ACC112 (cell line): ENCODE data around the gene ARHGAP33.

Experiments
- H2AFZ ChIP-seq: fragments of 200-600 bp; sonication (generic); one replicate; pipeline ENCODE4 v1.6.0; 2017; ENCODE audit warnings: antibody characterized with exemption, low read length; ENCODE audit not compliant: unreplicated experiment
- H3K27ac ChIP-seq: fragments of 200-600 bp; sonication (generic); 2 replicates; pipeline ENCODE4 v1.5.1; 2014; ENCODE audit warnings: low read depth, mild to moderate bottlenecking, antibody characterized with exemption, low read length, moderate library complexity
- H3K27me3 ChIP-seq: fragments of 200-600 bp; sonication (generic); 2 replicates; pipeline ENCODE4 v1.6.1; 2014; ENCODE audit warnings: mild to moderate bottlenecking, antibody characterized with exemption, low read length, moderate library complexity, mixed read lengths; ENCODE audit not compliant: insufficient read depth
- H3K36me3 ChIP-seq: fragments of 200-600 bp; sonication (generic); 2 replicates; pipeline ENCODE4 v1.6.1; 2016; ENCODE audit warnings: mild to moderate bottlenecking, antibody characterized with exemption, low read length, moderate library complexity, mixed read lengths; ENCODE audit not compliant: insufficient read depth
- H3K4me1 ChIP-seq: fragments of 200-600 bp; sonication (generic); one replicate; pipeline ENCODE4 v1.6.1; 2016; ENCODE audit warnings: low read length, mixed read lengths; ENCODE audit not compliant: insufficient read depth, unreplicated experiment, control insufficient read depth
- H3K4me3 ChIP-seq: fragments of 200-600 bp; sonication (generic); 2 replicates; pipeline ENCODE4 v1.5.1; 2014; ENCODE audit warnings: mild to moderate bottlenecking, low read depth, low read length
- H3K79me2 ChIP-seq: fragments of 200-600 bp; sonication (generic); one replicate; pipeline ENCODE4 v1.6.0; 2016; ENCODE audit warnings: low read length; ENCODE audit not compliant: control insufficient read depth, unreplicated experiment, insufficient read depth

ARHGAP33 gene

DNA sequence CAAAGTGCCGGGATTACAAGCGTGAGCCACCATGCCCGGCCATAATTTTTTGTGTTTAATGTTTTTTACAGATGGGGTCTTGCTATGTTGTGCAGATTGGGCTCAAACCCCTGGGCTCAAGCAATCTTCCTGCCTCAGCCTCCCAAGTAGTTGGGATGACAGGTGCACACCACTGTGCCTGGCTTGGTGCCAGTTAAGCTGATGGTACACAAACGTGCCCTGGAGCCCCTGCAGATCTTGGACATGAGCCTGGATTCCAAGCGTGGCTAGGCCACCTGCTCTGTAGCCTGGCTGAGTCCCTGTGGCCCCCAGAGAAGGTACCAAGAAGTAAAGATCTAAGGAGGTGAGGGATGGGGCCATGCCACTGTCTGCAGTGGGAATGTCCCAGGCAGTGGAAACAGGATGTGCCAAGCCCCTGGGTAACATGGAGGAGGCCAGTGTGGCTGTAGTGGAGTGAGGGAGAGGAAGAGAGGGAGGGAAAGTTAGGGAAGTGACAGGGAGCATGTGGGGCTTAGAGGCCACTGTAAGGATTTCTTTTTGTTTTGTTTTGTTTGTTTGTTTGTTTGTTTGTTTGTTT lies 30.2 kb downstream of the ARHGAP33 start:
- Histone ChIP-seq H2AFZ (no peak overlapping the region), H3K4me3 (no peak overlapping the region), H3K79me2 (no peaks in the 10 kb centered on the region), H3K27me3 (peaks cover 5% of the 10 kb centered on the region), H3K27ac (no peak overlapping the region), H3K4me1 (no peaks in the 10 kb centered on the region), H3K36me3 (no peaks in the 10 kb centered on the region)

DNA sequence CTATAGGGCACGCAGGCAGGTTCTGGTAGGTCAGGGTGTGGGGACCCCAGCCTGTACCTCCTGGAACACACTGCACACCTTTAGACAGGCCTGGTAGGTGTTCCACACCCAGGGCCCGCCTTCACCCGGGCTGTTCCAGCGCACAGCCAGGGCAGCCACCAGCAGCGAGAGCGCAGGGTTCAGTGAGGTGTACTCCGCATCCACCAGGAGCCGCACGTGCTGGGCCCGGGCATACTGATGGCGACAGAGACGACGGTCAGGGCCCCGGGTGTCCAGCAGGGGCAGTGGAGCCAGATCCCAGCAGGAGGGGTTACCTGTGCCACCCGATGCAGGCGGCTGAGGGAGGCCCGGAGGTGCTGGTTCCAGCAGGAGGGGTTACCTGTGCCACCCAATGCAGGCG lies 31.2 kb downstream of the ARHGAP33 start:
- peaks cover 9% of the 10 kb centered on the region for H3K27me3 ChIP-seq

DNA sequence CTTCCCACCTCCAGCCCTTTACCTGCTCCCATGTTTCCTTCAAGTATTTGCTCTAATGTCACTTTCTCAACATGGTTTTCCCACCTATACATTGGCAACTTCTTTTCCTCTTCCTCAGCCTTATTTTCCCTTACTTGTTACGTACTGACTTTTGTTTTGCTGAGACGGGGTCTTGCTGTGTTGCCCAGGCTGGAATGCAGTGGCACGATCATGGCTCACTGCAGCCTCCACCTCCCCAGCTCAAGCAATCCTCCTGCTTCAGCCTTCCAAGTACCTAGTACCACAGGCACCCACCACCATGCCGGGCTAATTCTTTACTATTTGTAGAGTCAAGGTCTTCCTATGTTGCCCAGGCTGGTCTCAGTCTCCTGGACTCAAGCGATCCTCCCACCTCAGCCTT lies 32.3 kb downstream of the ARHGAP33 start:
- Histone ChIP-seq H3K79me2 (no peaks in the 10 kb centered on the region), H3K36me3 (no peaks in the 10 kb centered on the region), H3K27me3 (peaks cover 13% of the 10 kb centered on the region), H3K4me3 (no peak overlapping the region), H2AFZ (no peak overlapping the region), H3K4me1 (no peaks in the 10 kb centered on the region), H3K27ac (no peak overlapping the region)

More for the DNA sequence above, 31.2 kb downstream of the ARHGAP33 start:
- H3K79me2 ChIP-seq: no peaks in the 10 kb centered on the region
- H3K36me3 ChIP-seq: no peaks in the 10 kb centered on the region
- H2AFZ ChIP-seq: no peak overlapping the region
- H3K4me3 ChIP-seq: no peak overlapping the region
- H3K27ac ChIP-seq: no peak overlapping the region
- H3K4me1 ChIP-seq: no peaks in the 10 kb centered on the region

DNA sequence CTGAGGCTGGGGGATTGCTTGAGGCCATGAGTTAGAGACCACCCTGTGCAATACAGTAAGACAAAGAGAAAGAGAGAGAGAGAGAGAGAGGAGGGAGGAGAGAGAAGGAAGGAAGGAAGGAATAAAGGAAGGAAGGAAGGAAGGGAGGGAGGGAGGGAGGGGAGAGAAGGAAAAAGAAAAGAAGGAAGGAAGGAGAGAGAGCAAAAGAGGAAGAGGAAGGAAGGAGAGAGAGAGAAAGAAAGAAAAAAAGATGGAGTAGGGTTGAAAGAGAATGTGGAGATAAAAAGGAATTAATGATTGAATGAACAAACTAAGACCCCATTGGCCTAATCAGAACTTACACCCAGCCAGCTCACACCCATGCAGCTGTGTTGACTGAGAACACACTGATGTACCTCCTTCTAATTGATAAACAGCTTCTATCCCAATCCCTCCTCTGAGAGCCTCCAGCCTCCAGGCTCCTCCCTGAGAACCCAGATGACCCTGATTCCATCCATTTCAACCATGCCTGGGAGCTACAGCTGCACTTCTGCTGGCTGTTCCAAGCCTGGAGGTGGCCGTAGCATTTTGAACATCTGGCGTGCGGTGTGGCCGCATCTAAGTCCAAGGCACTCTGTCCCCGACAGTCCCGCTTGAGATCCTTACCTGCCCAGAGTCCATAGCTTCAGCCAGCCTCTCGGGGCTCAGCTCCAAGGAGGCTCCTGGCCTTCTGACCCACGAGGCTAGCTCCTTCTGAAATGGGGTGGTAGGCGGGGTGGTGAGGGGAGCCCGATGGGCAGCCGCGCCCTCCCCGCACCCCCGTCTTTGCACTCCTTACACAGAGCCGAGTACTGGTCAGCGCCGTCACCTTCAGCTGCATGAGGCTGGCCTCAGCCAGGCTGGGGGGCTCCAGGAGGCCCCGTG lies 36.2 kb downstream of the ARHGAP33 start:
- Histone ChIP-seq H2AFZ (no peak overlapping the region), H3K4me3 (no peak overlapping the region), H3K27me3 (peaks cover 9% of the 10 kb centered on the region), H3K79me2 (no peaks in the 10 kb centered on the region), H3K4me1 (no peaks in the 10 kb centered on the region), H3K27ac (no peak overlapping the region), H3K36me3 (no peaks in the 10 kb centered on the region)

DNA sequence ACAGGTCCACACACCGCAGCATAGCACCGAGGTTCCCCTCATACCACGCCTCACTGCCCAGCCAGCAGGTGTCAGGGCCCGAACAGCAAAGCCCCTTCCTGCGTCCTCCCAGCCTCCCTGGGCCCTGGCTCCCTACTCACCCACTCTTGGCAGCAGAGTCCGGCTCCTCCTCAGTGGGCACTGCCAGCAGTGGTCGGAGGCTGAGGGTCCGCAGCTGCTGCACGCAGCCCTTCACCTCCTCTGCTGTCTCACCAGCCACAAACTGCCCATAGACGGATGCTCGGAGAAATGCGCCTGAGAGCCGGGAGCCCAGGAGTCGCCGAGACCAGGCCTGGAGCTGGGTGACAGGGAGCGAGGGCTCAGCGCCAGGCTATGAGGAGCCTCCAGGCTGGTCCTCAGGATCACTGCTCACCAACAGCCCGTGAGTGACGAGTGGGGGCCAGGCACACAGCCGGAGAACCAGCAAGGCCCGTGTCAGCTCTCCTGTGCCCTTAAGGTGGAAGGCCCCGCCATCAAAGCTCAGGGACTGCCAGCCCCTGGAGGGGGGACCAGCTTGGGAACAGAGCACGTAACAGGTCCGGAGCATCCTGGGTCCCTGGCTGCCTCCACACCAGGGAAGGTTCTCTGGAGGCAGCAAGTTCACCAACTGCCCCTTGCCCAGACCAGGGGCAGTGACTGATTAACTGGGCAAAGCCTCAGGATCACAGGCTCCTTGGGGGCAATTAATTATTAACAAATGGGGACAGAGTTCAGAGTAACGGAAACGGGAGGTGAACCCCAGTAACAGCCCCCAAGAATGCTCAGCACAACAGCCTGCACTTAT lies 37.1 kb downstream of the ARHGAP33 start, which contains the start of gene PRODH2:
Gene PRODH2 (minus strand): TSS at position 626 of the 823 bp plus-strand sequence. CDS start 40 bp downstream, at position 586.
- H3K27me3 ChIP-seq: peaks cover 9% of the 10 kb centered on the region
- no peak within 1 kb of the TSS for H2AFZ ChIP-seq
- H3K27ac ChIP-seq: no peak within 1 kb of the TSS
- no peaks in the 10 kb centered on the region for H3K79me2 ChIP-seq
- no peak within 1 kb of the TSS for H3K4me3 ChIP-seq
- no peaks in the 10 kb centered on the region for H3K36me3 ChIP-seq
- H3K4me1 ChIP-seq: no peaks in the 10 kb centered on the region

DNA sequence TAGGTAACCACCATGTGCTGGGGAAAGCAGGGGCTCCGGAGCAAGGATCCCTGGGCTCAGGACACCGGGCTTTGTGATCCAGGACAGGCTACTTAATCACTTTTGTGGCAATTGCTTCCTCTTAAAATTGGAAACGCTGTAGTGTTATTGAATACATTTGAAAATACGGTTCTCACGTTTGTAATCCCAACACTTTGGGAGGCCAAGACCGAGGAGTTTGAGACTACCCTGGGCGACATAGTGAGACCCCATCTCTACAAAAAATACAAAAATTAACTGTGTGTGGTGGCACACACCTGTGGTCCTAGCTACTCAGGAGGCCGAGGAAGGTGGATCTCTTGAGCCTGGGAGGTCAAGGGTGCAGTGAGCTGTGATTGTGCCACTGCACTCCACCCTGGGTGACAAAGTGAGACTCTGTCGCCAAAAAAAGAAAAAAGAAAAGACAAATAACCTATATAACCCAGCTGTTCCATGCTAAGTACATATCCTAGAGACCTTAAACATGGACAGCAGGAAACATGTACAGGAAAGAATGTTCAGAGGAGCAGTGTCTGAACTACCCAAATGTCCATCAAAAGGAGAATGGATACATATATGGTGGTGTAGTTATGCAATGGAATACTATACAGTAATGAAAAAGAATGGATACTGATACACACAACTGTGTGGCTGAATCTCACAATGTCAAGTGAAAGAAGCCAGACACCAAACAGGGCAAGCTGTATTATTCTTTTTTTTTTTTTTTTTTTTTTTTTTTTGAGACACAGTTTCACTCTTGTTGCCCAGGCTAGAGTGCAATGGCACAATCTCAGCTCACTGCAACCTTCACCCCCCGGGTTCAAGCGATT lies 37.9 kb downstream of the ARHGAP33 start:
- Histone ChIP-seq H2AFZ (no peak overlapping the region), H3K27me3 (peaks cover 9% of the 10 kb centered on the region), H3K4me1 (no peaks in the 10 kb centered on the region), H3K79me2 (no peaks in the 10 kb centered on the region), H3K36me3 (no peaks in the 10 kb centered on the region), H3K4me3 (no peak overlapping the region), H3K27ac (no peak overlapping the region)

DNA sequence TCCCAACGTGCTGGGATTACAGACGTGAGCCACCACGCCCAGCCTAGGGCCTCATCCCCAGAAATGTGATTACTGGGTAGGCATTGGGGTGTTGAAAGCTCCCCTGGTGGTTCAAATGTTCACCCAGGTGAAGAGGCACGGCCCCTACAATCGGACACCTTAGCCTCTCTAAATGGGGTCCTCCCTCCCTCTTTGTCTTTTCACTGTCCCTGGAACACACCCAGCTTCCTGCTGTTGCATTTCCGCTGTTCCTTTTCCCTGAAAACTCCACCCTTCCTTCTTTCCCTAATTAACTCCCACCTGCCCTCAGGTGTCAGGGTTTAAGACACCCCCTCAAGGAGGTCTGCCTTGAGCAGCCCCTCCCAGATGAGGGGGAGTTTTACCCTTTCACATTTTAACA lies 40.9 kb downstream of the ARHGAP33 start:
- Histone ChIP-seq H3K4me3 (no peak overlapping the region), H3K27me3 (peaks cover 5% of the 10 kb centered on the region; the same call in 1 of the 2 replicates), H3K4me1 (no peaks in the 10 kb centered on the region), H3K27ac (no peak overlapping the region), H3K36me3 (no peaks in the 10 kb centered on the region), H3K79me2 (no peaks in the 10 kb centered on the region), H2AFZ (no peak overlapping the region)

DNA sequence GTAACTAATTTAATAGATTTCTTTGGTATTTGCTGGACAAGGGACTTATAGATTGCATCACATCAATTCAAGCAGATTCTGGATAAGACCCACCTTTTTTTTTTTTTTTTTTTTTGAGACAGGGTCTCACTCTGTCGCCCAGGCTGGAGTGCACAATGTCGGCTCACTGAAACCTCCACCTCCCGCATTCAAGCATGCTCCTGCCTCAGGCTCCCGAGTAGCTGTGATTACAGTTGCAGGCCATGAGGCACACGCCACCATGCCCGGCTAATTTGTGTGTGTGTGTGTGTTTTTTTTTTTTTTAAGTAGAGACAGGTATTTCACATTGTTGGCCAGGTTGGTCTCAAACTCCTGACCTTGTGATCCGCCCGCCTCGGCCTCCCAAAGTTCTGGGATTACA lies 41.5 kb downstream of the ARHGAP33 start:
- Histone ChIP-seq H3K27ac (no peak overlapping the region), H3K4me1 (no peaks in the 10 kb centered on the region), H3K36me3 (no peaks in the 10 kb centered on the region), H2AFZ (no peak overlapping the region), H3K27me3 (peaks cover 2% of the 10 kb centered on the region; the same call in 1 of the 2 replicates), H3K4me3 (no peak overlapping the region), H3K79me2 (no peaks in the 10 kb centered on the region)

DNA sequence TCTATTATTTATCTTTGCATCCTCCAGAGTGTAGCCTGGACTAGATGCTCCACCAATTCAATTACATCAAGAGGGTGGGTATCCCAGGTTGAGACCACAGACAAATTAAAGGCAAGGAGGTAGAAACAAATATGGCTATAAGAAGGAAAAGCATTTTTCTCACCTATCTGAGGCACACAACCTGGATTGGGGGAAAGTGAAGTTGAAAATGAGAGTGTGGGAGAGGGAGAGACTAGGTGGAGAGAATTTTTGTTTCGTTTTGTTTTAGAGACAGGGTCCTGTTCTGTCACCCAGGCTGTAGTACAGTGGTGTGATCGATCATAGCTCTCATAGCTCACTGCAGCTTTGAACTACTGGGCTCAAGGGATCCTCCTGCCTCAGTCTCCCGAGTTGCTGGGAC lies 43.1 kb downstream of the ARHGAP33 start:
- no peaks in the 10 kb centered on the region for H3K36me3 ChIP-seq
- no peaks in the 10 kb centered on the region for H3K79me2 ChIP-seq
- no peaks in the 10 kb centered on the region for H3K4me1 ChIP-seq
- no peak overlapping the region for H2AFZ ChIP-seq
- H3K27ac ChIP-seq: no peak overlapping the region
- no peak overlapping the region for H3K4me3 ChIP-seq
- H3K27me3 ChIP-seq: peaks cover 8% of the 10 kb centered on the region; the same call in 1 of the 2 replicates

DNA sequence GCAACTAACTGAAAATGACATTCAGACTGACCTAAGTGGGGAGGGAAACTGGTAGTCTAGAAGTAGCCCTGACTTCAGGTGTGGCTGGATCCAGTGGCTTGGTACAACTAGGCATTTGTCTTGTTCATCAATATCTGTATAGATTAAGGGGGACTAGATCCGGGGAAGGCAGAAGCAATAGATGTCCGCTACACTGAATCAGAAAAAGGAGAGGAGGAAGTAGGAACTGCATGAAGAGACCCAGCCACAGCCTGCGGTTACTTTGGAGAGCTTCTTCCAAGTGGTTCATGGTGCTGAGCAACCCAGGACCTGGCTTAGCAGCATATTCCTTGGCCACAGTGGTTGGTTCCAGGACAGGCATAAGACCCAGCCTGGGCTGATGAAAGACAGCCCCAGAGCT lies 47.2 kb downstream of the ARHGAP33 start:
- Histone ChIP-seq H3K36me3 (no peaks in the 10 kb centered on the region), H3K27me3 (peaks cover 23% of the 10 kb centered on the region), H3K4me3 (no peak overlapping the region), H3K79me2 (no peaks in the 10 kb centered on the region), H2AFZ (no peak overlapping the region), H3K27ac (no peak overlapping the region), H3K4me1 (no peaks in the 10 kb centered on the region)
